GM21515 (cell line): ENCODE measurements around the gene PTGFRN.
"Not testable (repeated sequence)": the region's sequence is repeated elsewhere in the genome, so short reads cannot be mapped to it uniquely, and the experiment has no call there.

Experiments
- ATAC-seq: cut with Tn5 transposase; IDR thresholded peaks from one replicate; pipeline ENCODE4 v1.9.1; 2021; ENCODE audit not compliant: unreplicated experiment

PTGFRN gene

DNA sequence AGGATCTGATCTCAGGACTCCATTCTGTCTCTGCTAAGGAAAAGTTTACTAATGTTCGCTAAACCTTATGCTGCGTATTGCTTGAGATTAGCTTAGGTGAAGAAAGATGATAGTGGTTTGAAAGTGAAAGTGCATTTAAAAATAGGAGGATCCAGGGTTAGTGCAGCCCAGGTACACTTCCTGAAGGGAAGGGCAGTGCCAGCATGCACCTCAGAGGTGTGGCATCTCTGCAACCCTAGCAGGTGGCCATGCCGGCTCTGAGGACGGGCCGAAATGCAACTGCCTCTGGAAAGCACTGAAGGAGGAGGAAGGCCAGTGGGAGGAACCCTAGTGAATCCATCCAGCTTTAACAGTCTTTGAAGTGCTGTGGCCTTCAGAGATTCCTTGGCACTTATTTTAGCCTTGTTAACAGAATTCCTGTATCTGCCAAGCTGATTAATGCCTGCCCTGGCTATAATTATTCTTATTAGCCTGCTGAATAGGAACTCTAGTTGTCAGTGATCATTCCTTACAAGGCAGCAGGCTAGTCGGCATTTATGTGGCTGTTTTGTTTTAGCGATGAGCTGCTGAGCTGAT is 5.5 kb downstream of the PTGFRN start:
- no peak for ATAC-seq

- ATAC-seq = no peak
Measured at GRCh38 chr1:116916002-116916401, 6.3 kb downstream of the PTGFRN start.

DNA sequence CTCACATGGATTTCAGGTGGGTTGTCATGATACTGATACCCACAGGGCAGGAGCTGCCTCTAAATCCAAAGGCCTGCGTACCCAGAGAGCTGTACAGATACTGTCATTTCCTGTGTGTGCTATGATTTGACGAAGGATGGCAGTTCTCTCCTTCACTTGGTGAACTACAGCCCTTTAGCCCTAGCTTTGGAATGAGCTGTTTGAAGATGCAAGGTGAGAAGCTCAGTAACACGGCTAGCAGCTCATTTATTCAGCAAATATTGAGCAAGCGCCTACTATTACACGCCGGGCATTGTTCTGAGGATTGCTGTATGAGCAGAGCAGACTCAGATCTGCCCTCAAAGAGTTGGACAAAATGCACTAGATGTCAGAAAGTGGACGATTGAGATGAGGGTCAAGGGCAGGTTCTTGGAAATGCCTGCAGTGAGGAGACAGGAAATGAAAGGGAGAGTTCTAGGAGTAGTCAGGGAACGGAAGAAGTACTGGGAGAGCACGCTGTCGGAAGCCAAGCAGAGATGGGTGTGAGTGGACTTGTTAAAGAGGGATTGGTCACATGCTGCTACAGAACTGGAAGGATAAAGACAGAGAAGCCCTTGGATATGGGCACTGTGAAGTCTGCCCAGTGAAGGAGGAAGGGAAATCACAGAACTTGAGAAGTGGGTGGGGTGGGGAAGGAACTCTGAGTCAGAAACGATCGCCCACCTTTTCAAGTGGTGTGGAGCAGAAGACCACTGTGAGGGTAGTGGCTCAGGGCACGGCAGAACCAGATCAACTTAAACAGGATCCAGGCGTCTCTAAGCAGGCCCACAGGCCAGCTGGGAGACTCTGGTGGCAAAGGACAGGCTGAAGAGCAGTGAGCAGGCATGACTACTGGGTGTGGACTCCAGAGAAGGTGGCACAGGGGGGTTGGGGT is 7.1 kb downstream of the PTGFRN start:
- no peak for ATAC-seq

DNA sequence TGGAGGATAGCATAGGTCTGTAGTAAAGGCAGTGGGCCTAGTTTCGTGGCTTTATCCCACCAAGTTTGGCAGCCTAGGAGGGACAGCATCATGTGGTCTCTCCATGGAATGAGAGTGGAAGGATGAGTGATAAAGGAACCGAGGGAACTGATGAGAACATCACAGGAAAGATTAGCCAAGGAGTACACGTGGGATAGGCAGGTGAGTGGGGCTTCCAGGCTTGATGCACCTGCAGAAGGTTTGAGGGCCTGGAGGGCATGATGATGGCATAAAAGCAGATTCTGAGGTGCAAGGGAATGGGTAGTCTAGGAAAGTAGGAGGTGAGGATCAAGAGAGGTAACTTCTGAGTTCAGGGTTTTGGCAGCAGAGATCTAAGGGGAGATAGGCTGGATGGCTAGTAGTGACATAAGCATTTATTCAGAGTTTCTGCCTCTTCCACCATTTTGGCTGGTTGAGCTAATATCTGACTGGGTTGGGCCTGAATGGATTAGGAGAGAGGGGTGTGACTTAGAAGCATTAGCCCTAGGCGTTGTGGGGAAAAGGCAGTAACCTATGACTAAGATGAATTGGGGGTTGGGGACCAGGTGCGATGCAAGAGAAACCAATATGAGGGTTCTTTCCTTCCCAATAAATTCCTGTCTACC is 9.1 kb downstream of the PTGFRN start:
- no peak for ATAC-seq

DNA sequence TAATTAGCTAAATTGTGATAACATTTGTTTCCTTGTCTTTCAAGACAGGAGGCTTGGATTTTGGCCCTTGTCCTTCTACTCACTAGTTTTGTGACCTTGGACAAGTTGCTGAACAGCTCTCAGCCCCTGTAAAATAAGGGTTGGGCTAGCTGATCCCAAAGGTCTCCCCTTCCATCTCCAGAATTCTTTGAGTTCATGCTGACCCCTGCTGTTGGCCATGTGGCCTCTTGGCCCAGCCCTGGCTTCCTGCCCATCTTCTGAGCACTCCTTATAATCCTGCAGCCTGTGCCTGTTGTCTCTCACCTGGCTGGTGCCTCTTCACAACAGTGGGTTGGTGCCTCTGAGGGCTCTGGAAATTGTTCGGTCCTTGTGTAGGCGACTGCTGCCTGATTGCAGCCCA is 10.1 kb downstream of the PTGFRN start:
- no peak for ATAC-seq

DNA sequence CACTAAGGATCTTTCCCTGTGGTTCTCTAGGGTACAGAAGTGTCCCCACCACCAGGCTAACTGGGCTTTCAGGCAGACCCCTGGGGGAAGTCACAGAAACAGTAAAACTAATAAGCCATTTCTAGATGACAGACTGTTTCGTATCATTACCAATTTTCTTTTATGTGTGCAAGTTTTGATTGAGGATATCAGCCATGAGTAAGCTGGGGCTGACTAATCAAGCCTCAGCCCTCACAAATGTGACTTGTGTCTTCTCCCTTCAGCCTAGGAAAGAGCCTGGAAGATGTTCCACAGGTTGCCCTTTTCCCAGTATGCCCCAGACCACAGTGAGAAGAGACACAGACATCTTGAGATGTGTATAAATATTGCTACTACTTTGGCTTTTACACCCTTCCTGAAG is 10.5 kb downstream of the PTGFRN start:
- ATAC-seq = no peak

GRCh38 chr1:116921301-116921885 is 11.7 kb downstream of the PTGFRN start:
- no peak for ATAC-seq

DNA sequence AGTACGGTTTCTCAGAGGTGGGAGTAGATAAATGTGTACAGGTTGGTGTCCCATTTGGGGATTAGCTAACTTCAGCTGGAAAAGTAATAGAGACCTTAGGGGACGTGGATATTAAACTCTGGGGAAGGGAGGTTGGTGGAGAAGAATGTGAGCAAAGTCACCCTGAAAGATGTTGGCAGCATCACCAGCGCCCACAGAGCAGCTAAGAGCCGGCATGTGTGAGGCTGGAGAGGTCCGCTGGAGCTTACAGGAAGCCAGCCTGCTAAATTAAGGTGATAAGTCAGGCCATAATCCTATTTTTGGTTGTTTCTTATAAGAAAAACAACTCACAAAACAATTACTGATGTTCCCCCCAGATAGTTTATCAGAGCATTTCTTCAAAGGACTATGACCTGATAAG is 12.2 kb downstream of the PTGFRN start:
- no peak for ATAC-seq

GRCh38 chr1:116923421-116923820 is 13.7 kb downstream of the PTGFRN start:
- no peak for ATAC-seq

DNA sequence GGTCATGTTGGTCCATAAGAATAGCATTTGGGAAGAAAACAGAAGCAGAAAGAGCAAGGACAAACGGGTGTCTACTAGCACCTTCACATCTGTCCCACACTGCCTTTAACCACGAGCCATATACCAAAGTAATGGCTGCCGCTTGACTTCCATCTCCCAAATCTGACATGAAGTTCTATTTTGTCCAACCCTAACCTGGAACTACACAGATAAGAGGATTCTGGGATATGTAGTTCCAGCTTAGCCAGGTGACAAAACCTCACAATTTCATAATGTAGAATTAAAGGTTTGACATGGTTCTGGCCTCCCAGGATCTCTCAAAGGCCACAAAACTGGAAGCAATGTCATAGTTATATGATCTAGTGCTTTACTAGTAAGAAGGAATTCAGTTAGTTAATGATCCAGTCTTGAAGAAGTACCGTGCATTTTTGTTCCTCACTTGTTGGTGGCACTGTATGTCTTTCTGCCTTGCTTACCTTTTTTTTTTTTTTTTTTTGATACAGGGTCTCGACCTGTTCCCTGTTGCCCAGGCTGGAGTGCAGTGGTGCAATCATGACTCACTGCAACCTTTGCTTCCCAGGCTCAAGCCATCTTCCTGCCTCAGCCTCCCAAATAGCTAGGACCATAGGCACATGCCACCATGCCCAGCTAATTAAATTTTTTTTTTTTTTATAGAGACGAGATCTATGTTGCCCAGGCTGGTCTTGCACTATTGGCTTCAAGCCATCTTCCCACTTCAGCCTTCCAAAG is 17.5 kb downstream of the PTGFRN start:
- no peak for ATAC-seq

GRCh38 chr1:116929961-116930592 is 20.4 kb downstream of the PTGFRN start:
- ATAC-seq = no peak

- ATAC-seq = no peak
Measured at GRCh38 chr1:116931016-116931918, 21.6 kb downstream of the PTGFRN start.

GRCh38 chr1:116933606-116934515 is 24.1 kb downstream of the PTGFRN start:
- ATAC-seq = no peak

GRCh38 chr1:116934586-116935207 is 25.0 kb downstream of the PTGFRN start:
- ATAC-seq = no peak

- ATAC-seq = no peak
Measured at GRCh38 chr1:116938216-116938615, 28.5 kb downstream of the PTGFRN start.

- not testable (repeated sequence) for ATAC-seq
Measured at GRCh38 chr1:116939780-116940543, 30.2 kb downstream of the PTGFRN start.
